ENCODE results near the gene LRRC27.
A peak's percentile ranks its signal among the peaks of the same experiment; 100 is the strongest.

LRRC27 gene

GRCh38 chr10:132392811-132393694, 61.1 kb downstream of the LRRC27 start:
- no peak for DNase-seq

- DNase-seq = no peak
Observed at GRCh38 chr10:132393695-132394181, 61.7 kb downstream of the LRRC27 start.

- no peak for DNase-seq
Observed at GRCh38 chr10:132394201-132394811, 62.3 kb downstream of the LRRC27 start.

- no peak for DNase-seq
Observed at GRCh38 chr10:132394936-132395703, 63.1 kb downstream of the LRRC27 start.

- DNase-seq = no peak
Observed at GRCh38 chr10:132395704-132396493, 63.9 kb downstream of the LRRC27 start.

- no peak for DNase-seq
Observed at GRCh38 chr10:132396494-132397035, 64.6 kb downstream of the LRRC27 start.

GRCh38 chr10:132397036-132397541, 65.1 kb downstream of the LRRC27 start, which contains the start of gene PWWP2B:
TSS of gene PWWP2B (plus strand) at chr10:132397200. CDS start at chr10:132397227, 27 bp downstream.
- no peak for DNase-seq

GRCh38 chr10:132397671-132398565, 65.9 kb downstream of the LRRC27 start:
- peak; percentile 21 for DNase-seq

- DNase-seq = no peak
Observed at GRCh38 chr10:132398566-132398991, 66.6 kb downstream of the LRRC27 start.

- DNase-seq = no peak
Observed at GRCh38 chr10:132399117-132400035, 67.4 kb downstream of the LRRC27 start.

- no peak for DNase-seq
Observed at GRCh38 chr10:132400041-132400546, 68.1 kb downstream of the LRRC27 start.

GRCh38 chr10:132400547-132401151, 68.7 kb downstream of the LRRC27 start:
- no peak for DNase-seq

- DNase-seq = no peak
Observed at GRCh38 chr10:132401401-132402118, 69.6 kb downstream of the LRRC27 start.

- DNase-seq = no peak
Observed at GRCh38 chr10:132402781-132403241, 70.8 kb downstream of the LRRC27 start.

GRCh38 chr10:132403511-132404168, 71.6 kb downstream of the LRRC27 start:
- no peak for DNase-seq

GRCh38 chr10:132404169-132404880, 72.3 kb downstream of the LRRC27 start:
- no peak for DNase-seq
